ENCODE measurements around the gene SNAI3.

DNA sequence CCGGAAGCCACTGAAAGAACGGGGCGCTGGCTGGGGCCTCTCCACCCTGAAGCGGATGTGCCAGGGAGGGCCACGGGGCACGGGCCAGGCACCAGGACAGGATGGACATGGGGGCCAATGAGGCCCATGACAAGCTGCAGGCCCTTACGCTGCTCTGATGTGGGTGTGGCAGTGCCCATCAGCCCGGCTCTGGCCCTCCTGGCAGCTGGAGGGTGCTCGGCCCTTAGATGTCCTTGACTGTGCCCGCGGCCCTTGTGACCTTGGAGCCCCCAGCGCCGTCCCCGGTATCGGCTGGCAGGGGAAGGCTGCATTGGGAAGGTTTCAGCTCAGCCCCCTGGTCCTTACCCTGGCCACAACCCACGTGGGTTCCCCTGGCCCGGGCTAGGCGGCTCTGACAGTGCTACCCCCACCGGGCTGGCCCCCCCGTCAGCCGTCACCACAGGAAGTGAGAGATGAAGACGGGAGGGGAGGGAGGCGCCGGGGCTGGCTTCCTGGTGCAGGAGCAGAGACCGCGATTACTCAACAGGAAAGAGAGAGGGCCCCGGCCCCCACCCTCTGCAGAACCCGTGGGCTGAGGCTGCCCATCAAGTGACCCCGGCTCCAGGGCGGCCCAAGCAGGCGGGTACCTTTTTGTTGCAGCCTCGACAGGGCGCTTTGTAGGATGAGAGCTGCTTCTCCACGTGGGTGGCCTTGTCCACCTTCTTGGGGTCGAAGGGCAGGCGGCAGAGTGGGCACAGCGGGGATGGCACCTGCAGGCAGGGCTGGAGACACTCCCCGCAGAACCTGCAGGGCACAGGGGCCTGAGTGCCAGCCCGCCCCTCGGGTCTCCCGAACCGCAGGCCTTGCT, 14.6 kb upstream of the SNAI3 start:
- TF ChIP-seq, protein P1, sequence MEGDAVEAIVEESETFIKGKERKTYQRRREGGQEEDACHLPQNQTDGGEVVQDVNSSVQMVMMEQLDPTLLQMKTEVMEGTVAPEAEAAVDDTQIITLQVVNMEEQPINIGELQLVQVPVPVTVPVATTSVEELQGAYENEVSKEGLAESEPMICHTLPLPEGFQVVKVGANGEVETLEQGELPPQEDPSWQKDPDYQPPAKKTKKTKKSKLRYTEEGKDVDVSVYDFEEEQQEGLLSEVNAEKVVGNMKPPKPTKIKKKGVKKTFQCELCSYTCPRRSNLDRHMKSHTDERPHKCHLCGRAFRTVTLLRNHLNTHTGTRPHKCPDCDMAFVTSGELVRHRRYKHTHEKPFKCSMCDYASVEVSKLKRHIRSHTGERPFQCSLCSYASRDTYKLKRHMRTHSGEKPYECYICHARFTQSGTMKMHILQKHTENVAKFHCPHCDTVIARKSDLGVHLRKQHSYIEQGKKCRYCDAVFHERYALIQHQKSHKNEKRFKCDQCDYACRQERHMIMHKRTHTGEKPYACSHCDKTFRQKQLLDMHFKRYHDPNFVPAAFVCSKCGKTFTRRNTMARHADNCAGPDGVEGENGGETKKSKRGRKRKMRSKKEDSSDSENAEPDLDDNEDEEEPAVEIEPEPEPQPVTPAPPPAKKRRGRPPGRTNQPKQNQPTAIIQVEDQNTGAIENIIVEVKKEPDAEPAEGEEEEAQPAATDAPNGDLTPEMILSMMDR (IDR thresholded peaks at IDR 0.05; ENCODE audit: low read depth, low read length): no peak
- no peak for TF ChIP-seq EZH2phosphoT487 (IDR thresholded peaks at IDR 0.05; ENCODE audit: low read depth)

Data from OCI-LY3 (cell line).